Measurements from ENCODE around the gene GARIN5A. TPM values are rescaled to one million over a fixed set of nuclear protein-coding genes. Genes with fewer than 3 reads are reported as not detected.

GARIN5A gene
- total RNA-seq, 1 experiment from 2014 or later, result 8.2 TPM

DNA sequence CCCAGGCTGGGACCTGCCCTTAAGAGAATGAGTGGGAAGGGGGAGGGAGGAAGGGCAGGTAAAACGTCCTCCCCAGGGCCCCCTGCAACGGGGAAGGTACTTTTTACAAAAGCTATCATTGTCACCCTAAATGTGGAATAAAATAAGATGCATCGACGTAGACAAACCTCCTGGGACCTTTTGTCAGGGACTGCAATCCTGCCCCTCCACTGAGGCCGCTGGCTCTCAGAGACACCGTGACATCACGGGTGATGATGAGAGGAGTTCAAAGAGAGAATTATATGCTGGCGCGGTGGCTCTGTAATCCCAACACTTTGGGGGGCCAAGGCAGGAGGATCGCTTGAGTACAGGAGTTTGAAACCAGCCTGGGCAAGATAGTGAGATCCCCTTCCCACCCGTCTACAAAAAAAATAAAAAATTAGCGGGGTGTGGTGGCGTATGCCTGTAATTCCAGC is 45.7 kb downstream of the GARIN5A start:
- TF ChIP-seq ZNF121 (CRISPR knock-in tag; IDR thresholded peaks at IDR 0.05), result peak; percentile 74; the same call in 1 of the 2 replicates
- TF ChIP-seq PRDM15 (CRISPR knock-in tag; IDR thresholded peaks at IDR 0.05), result no peak
- Mint-ChIP-seq H3K4me1 (peaks cover 31% of the 10 kb centered on the region), H3K27me3 (ENCODE audit: low read depth) (peaks cover 35% of the 10 kb centered on the region), H3K4me3 (peak overlapping the region; percentile 78), H3K9me3 (no peaks in the 10 kb centered on the region), H3K27ac (peak overlapping the region; percentile 18; the same call in 1 of the 2 replicates), H3K36me3 (no peaks in the 10 kb centered on the region)
- ChIA-PET POLR2A (no interaction called here), CTCF (interaction anchor here (1.7 kb wide), 1 partner anchor 30 kb away, joined by 7 read pairs; no protein-coding TSS in a partner anchor)
- DNase-seq (ENCODE audit: low spot score) (no peak), ATAC-seq (no peak)

- ChIA-PET POLR2A (interaction anchor here (1.4 kb wide), 1 partner anchor 13 kb away, joined by 3 read pairs; no protein-coding TSS in a partner anchor), CTCF (interaction anchor here (0.6 to 3.3 kb wide), 6 partner anchors 14 to 179 kb away, joined by 3 to 16 read pairs (median 4); no protein-coding TSS in a partner anchor)
- peaks cover 24% of the 10 kb centered on the region for H3K4me1 Mint-ChIP-seq
- ATAC-seq (no peak), DNase-seq (ENCODE audit: low spot score) (no peak)
- TF ChIP-seq, protein P1, sequence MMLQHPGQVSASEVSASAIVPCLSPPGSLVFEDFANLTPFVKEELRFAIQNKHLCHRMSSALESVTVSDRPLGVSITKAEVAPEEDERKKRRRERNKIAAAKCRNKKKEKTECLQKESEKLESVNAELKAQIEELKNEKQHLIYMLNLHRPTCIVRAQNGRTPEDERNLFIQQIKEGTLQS (CRISPR knock-in tag; conservative IDR thresholded peaks at IDR 0.05), result no peak
- TF ChIP-seq TCF7 (CRISPR knock-in tag; IDR thresholded peaks at IDR 0.05; ENCODE audit: low read depth) (no peak), ATF6 (CRISPR knock-in tag; IDR thresholded peaks at IDR 0.05) (no peak), GABPB1 (CRISPR knock-in tag; IDR thresholded peaks at IDR 0.05) (no peak), ZNF317 (CRISPR knock-in tag; IDR thresholded peaks at IDR 0.05; ENCODE audit: borderline replicate concordance, low read depth) (no peak), FOXJ3 (CRISPR knock-in tag; IDR thresholded peaks at IDR 0.05; ENCODE audit: borderline replicate concordance) (no peak), IRF2 (CRISPR knock-in tag; IDR thresholded peaks at IDR 0.05; ENCODE audit: borderline replicate concordance, low read depth) (no peak), OVOL2 (CRISPR knock-in tag; IDR thresholded peaks at IDR 0.05; ENCODE audit: borderline replicate concordance) (no peak), ESRRA (CRISPR knock-in tag; IDR thresholded peaks at IDR 0.05; ENCODE audit: borderline replicate concordance) (no peak), ZNF121 (CRISPR knock-in tag; IDR thresholded peaks at IDR 0.05) (no peak), NR3C1 (CRISPR knock-in tag; conservative IDR thresholded peaks at IDR 0.05; ENCODE audit: low read depth) (no peak)
- TF ChIP-seq, protein P2, sequence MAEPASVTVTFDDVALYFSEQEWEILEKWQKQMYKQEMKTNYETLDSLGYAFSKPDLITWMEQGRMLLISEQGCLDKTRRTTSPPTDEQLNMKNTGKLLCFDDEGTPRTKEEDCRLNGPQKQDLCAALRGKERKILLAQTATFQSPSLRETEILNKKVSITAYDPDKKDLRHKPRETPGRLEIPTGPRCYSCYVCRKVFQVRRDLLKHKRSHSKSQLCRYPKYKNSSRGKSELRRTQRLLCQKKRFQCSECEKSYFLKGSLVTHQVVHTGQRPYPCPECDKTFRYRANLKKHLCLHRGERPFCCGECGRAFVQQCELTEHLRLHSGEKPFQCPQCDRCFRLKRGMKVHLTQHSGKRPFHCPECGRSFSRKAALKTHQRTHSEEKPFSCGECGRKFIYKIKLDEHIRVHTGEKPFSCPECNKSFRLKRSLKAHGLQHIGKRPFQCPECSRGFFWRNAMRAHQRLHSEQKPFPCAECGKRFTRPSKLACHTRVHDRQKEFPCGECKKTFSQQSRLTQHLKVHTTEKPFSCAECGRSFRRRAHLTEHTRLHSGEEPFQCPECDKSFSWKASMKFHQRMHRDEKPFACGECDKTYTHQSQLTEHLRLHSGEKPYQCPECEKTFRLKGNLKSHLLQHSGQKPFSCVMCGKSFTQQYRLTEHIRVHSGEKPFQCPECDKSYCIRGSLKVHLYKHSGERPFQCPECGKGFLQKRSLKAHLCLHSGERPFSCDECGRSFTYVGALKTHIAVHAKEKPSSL (CRISPR knock-in tag; conservative IDR thresholded peaks at IDR 0.05), result no peak
- TF ChIP-seq, protein P3, sequence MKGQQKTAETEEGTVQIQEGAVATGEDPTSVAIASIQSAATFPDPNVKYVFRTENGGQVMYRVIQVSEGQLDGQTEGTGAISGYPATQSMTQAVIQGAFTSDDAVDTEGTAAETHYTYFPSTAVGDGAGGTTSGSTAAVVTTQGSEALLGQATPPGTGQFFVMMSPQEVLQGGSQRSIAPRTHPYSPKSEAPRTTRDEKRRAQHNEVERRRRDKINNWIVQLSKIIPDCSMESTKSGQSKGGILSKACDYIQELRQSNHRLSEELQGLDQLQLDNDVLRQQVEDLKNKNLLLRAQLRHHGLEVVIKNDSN (CRISPR knock-in tag; IDR thresholded peaks at IDR 0.05), result no peak
- no peaks in the 10 kb centered on the region for H3K9me3 Mint-ChIP-seq
- H3K36me3 Mint-ChIP-seq, result no peaks in the 10 kb centered on the region; the same call in 1 of the 2 replicates
- H3K27ac Mint-ChIP-seq, result no peak overlapping the region
- H3K4me3 Mint-ChIP-seq, result peak overlapping the region; percentile 22; the same call in 1 of the 2 replicates
- H3K27me3 Mint-ChIP-seq (ENCODE audit: low read depth), result peaks cover 35% of the 10 kb centered on the region
Measured at GRCh38 chr19:50428772-50429463, 47.7 kb downstream of the GARIN5A start.

All from WTC11 (cell line).